ENCODE data around the gene FAF1.

FAF1 gene

GRCh38 chr1:50857702-50858101 is 102.4 kb downstream of the FAF1 start (continued):
- TF ChIP-seq RBAK (tag by site-specific recombination; IDR thresholded peaks at IDR 0.05) (no peak), ZNF558 (tag by site-specific recombination; IDR thresholded peaks at IDR 0.05) (no peak)
- TF ChIP-seq, protein P1, sequence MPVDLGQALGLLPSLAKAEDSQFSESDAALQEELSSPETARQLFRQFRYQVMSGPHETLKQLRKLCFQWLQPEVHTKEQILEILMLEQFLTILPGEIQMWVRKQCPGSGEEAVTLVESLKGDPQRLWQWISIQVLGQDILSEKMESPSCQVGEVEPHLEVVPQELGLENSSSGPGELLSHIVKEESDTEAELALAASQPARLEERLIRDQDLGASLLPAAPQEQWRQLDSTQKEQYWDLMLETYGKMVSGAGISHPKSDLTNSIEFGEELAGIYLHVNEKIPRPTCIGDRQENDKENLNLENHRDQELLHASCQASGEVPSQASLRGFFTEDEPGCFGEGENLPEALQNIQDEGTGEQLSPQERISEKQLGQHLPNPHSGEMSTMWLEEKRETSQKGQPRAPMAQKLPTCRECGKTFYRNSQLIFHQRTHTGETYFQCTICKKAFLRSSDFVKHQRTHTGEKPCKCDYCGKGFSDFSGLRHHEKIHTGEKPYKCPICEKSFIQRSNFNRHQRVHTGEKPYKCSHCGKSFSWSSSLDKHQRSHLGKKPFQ (tag by site-specific recombination; IDR thresholded peaks at IDR 0.05) = no peak

DNA sequence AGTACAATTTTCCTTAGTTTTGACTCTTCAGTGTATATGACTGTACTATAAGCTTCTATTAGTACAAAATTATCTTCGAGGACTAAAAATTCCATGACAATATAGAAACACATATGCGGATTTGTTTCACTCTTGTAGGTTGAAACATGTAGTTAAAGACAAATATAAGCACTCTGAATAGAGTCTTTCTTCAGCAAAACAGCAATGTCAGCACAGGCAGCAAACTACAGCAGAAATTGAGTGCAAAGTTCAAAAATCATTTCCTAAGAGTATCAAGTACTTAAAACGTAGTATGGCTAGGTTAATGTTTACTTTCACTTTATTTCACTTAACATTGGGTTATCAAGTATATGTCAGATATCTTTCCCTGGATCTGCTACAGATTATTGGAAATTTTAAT is 106.7 kb downstream of the FAF1 start:
- H3K27ac ChIP-seq (ENCODE audit: extremely low read depth, low read depth, low read length) = no peak overlapping the region

DNA sequence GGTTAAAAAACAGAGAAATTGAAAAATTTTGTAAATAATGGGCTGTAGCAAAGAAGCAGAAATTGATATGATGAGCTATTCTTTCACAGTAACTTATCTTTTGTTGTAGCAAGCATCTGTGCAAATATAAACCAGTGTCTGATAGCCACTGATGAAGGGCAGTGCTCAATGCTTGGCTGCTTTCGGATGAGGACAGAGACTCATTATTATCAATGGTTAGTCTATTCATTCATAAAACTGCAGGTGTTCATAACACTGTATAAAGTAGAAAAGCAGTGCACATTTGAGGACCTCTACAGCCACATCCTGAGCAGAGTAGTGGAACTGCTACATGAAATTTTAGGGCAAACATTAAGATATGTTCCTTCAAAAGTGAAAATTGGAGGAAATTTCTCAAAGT is 107.2 kb downstream of the FAF1 start:
- TF ChIP-seq ZNF214 (tag by site-specific recombination; IDR thresholded peaks at IDR 0.05; ENCODE audit: borderline replicate concordance) = no peak
- no peaks in the 10 kb centered on the region for H3K9me3 ChIP-seq (ENCODE audit: control insufficient read depth, insufficient read depth, low read depth, low read length)
- ChIA-PET CTCF (interaction anchor here (2.1 kb wide), 1 partner anchor 21 kb away, joined by 15 read pairs; no protein-coding TSS in a partner anchor), POLR2A (no interaction called here)
- no peaks in the 10 kb centered on the region for H3K4me1 ChIP-seq (ENCODE audit: control insufficient read depth, insufficient read depth, low read length)
- no peak overlapping the region for H3K4me3 ChIP-seq (ENCODE audit: low read depth, low read length)
- no peaks in the 10 kb centered on the region for H3K36me3 ChIP-seq (ENCODE audit: control insufficient read depth in 2 of 2, insufficient read depth in 1 of 2, low read length in 2 of 2)
- H3K27ac ChIP-seq (ENCODE audit: extremely low read depth, low read depth, low read length) = no peak overlapping the region

More for the DNA sequence above, 106.7 kb downstream of the FAF1 start:
- TF ChIP-seq KLF1 (tag by site-specific recombination; IDR thresholded peaks at IDR 0.05) = no peak
- no peak for TF ChIP-seq ZNF175 (tag by site-specific recombination; IDR thresholded peaks at IDR 0.05)
- no peak for TF ChIP-seq ZNF292 (tag by site-specific recombination; IDR thresholded peaks at IDR 0.05; ENCODE audit: borderline replicate concordance, low read depth)
- no peak for TF ChIP-seq ZNF792 (tag by site-specific recombination; IDR thresholded peaks at IDR 0.05)
- no peak for TF ChIP-seq EGR2 (tag by site-specific recombination; IDR thresholded peaks at IDR 0.05; ENCODE audit: low read depth)
- no peak for TF ChIP-seq ZBTB21 (tag by site-specific recombination; IDR thresholded peaks at IDR 0.05)
- TF ChIP-seq ZNF324 (tag by site-specific recombination; IDR thresholded peaks at IDR 0.05) = no peak
- no peak for TF ChIP-seq ZNF664 (tag by site-specific recombination; IDR thresholded peaks at IDR 0.05)
- TF ChIP-seq WT1 (tag by site-specific recombination; IDR thresholded peaks at IDR 0.05) = no peak
- POLR2A ChIA-PET = no interaction called here
- Histone ChIP-seq H3K36me3 (ENCODE audit: control insufficient read depth in 2 of 2, insufficient read depth in 1 of 2, low read length in 2 of 2) (no peaks in the 10 kb centered on the region), H3K4me3 (ENCODE audit: low read depth, low read length) (no peak overlapping the region), H3K4me1 (ENCODE audit: control insufficient read depth, insufficient read depth, low read length) (no peaks in the 10 kb centered on the region), H3K9me3 (ENCODE audit: control insufficient read depth, insufficient read depth, low read depth, low read length) (no peaks in the 10 kb centered on the region)
- CTCF ChIA-PET = interaction anchor here (2.1 kb wide), 1 partner anchor 20 kb away, joined by 15 read pairs; no protein-coding TSS in a partner anchor

GRCh38 chr1:50851466-50851865 is 108.6 kb downstream of the FAF1 start:
- CTCF ChIA-PET = interaction anchor here (0.7 to 2.1 kb wide), 3 partner anchors 9 to 22 kb away, joined by 4 to 15 read pairs (median 11); no protein-coding TSS in a partner anchor
- H3K36me3 ChIP-seq (ENCODE audit: control insufficient read depth in 2 of 2, insufficient read depth in 1 of 2, low read length in 2 of 2) = no peaks in the 10 kb centered on the region
- H3K4me3 ChIP-seq (ENCODE audit: low read depth, low read length) = no peak overlapping the region
- POLR2A ChIA-PET = interaction anchor here (0.6 kb wide), 1 partner anchor 10 kb away, joined by 3 read pairs; no protein-coding TSS in a partner anchor
- no peaks in the 10 kb centered on the region for H3K4me1 ChIP-seq (ENCODE audit: control insufficient read depth, insufficient read depth, low read length)
- no peak overlapping the region for H3K27ac ChIP-seq (ENCODE audit: extremely low read depth, low read depth, low read length)
- H3K9me3 ChIP-seq (ENCODE audit: control insufficient read depth, insufficient read depth, low read depth, low read length) = no peaks in the 10 kb centered on the region
- TF ChIP-seq ZNF202 (tag by site-specific recombination; IDR thresholded peaks at IDR 0.05; ENCODE audit: borderline replicate concordance) (no peak), ZNF639 (tag by site-specific recombination; IDR thresholded peaks at IDR 0.05) (no peak), ZNF473 (tag by site-specific recombination; IDR thresholded peaks at IDR 0.05) (no peak), ZNF155 (tag by site-specific recombination; IDR thresholded peaks at IDR 0.05) (no peak), HOXA7 (CRISPR knock-in tag; IDR thresholded peaks at IDR 0.05; ENCODE audit: borderline replicate concordance) (no peak), OVOL3 (tag by site-specific recombination; IDR thresholded peaks at IDR 0.05) (no peak), SCRT2 (tag by site-specific recombination; IDR thresholded peaks at IDR 0.05) (no peak), ZBTB10 (tag by site-specific recombination; IDR thresholded peaks at IDR 0.05) (no peak), ZSCAN4 (tag by site-specific recombination; IDR thresholded peaks at IDR 0.05) (no peak)
- TF ChIP-seq, protein P2, sequence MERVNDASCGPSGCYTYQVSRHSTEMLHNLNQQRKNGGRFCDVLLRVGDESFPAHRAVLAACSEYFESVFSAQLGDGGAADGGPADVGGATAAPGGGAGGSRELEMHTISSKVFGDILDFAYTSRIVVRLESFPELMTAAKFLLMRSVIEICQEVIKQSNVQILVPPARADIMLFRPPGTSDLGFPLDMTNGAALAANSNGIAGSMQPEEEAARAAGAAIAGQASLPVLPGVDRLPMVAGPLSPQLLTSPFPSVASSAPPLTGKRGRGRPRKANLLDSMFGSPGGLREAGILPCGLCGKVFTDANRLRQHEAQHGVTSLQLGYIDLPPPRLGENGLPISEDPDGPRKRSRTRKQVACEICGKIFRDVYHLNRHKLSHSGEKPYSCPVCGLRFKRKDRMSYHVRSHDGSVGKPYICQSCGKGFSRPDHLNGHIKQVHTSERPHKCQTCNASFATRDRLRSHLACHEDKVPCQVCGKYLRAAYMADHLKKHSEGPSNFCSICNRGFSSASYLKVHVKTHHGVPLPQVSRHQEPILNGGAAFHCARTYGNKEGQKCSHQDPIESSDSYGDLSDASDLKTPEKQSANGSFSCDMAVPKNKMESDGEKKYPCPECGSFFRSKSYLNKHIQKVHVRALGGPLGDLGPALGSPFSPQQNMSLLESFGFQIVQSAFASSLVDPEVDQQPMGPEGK (tag by site-specific recombination; IDR thresholded peaks at IDR 0.05) = no peak

Measured in HEK293 (cell line).